ENCODE measurements around the gene VIL1. TPM values are rescaled to one million over a fixed set of nuclear protein-coding genes. Genes with fewer than 3 reads are reported as not detected.

VIL1 gene
- total and polyA plus RNA-seq, 2 of the 13 experiments (the other 11 are each of a cell fraction or from before 2014, with no cell fraction given): 287 to 301 TPM

DNA sequence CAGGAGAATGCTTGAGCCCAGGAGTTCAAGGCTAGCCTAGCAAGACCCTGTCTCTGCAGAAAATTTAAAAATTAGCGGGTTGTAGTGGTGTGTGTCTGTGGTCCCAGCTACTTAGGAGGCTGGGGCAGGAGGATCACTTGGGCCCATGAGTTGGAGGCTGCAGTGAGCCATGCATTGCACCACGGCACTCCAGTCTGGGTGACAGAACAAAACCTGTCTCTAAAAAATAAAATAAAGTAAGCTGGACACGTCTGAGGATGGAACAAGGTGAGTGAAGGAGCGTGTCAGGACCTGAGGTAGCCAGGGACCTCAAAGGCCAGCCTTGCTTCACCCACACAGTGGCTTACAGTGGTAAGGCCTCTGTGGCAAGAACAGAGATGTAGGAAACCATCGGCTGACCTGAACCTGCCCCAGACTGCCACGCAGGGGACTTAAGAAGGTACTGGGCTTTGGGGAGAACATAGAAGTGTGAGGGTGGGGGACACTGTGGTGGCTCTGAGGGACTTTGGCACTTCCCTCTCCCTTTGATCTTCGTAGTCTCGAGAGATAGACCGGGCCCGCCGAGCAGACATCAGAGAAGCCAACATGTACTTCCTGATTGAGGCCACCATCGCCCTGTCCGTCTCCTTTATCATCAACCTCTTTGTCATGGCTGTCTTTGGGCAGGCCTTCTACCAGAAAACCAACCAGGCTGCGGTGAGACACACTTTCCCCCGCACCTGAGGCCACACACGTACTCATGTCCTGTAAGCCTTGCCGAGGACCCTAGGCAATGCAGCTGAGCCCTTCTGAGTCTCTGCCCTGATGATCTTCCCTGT, 29.4 kb upstream of the VIL1 start (continued):
- TF ChIP-seq, protein P1, sequence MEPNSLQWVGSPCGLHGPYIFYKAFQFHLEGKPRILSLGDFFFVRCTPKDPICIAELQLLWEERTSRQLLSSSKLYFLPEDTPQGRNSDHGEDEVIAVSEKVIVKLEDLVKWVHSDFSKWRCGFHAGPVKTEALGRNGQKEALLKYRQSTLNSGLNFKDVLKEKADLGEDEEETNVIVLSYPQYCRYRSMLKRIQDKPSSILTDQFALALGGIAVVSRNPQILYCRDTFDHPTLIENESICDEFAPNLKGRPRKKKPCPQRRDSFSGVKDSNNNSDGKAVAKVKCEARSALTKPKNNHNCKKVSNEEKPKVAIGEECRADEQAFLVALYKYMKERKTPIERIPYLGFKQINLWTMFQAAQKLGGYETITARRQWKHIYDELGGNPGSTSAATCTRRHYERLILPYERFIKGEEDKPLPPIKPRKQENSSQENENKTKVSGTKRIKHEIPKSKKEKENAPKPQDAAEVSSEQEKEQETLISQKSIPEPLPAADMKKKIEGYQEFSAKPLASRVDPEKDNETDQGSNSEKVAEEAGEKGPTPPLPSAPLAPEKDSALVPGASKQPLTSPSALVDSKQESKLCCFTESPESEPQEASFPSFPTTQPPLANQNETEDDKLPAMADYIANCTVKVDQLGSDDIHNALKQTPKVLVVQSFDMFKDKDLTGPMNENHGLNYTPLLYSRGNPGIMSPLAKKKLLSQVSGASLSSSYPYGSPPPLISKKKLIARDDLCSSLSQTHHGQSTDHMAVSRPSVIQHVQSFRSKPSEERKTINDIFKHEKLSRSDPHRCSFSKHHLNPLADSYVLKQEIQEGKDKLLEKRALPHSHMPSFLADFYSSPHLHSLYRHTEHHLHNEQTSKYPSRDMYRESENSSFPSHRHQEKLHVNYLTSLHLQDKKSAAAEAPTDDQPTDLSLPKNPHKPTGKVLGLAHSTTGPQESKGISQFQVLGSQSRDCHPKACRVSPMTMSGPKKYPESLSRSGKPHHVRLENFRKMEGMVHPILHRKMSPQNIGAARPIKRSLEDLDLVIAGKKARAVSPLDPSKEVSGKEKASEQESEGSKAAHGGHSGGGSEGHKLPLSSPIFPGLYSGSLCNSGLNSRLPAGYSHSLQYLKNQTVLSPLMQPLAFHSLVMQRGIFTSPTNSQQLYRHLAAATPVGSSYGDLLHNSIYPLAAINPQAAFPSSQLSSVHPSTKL (CRISPR knock-in tag; IDR thresholded peaks at IDR 0.05): peak; percentile 40; the same call in 1 of the 2 replicates
- TF ChIP-seq ARHGAP35 (CRISPR knock-in tag; IDR thresholded peaks at IDR 0.05; ENCODE audit: borderline replicate concordance): no peak; the same call in 1 of the 2 replicates
- TF ChIP-seq ZNF501 (CRISPR knock-in tag; IDR thresholded peaks at IDR 0.05): peak; percentile 73; the same call in 1 of the 2 replicates
- 0 out of 2 replicates have a peak, but pooled peaks have one; percentile 31 for TF ChIP-seq ZNF891 (CRISPR knock-in tag; IDR thresholded peaks at IDR 0.05)
- TF ChIP-seq PLRG1 (conservative IDR thresholded peaks at IDR 0.05): no peak
- peak; percentile 43; the same call in 1 of the 2 replicates for TF ChIP-seq GABPB1 (CRISPR knock-in tag; IDR thresholded peaks at IDR 0.05)
- TF ChIP-seq ZFAT (CRISPR knock-in tag; conservative IDR thresholded peaks at IDR 0.05): no peak
- TF ChIP-seq, protein P2, sequence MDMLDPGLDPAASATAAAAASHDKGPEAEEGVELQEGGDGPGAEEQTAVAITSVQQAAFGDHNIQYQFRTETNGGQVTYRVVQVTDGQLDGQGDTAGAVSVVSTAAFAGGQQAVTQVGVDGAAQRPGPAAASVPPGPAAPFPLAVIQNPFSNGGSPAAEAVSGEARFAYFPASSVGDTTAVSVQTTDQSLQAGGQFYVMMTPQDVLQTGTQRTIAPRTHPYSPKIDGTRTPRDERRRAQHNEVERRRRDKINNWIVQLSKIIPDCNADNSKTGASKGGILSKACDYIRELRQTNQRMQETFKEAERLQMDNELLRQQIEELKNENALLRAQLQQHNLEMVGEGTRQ (IDR thresholded peaks at IDR 0.05; ENCODE audit: low read depth, low read length): no peak
- TF ChIP-seq, protein P2 (CRISPR knock-in tag; IDR thresholded peaks at IDR 0.05; ENCODE audit: borderline replicate concordance): no peak
- peak; percentile 27; the same call in 1 of the 2 replicates for TF ChIP-seq RARA (CRISPR knock-in tag; IDR thresholded peaks at IDR 0.05)
- TF ChIP-seq, protein P3, sequence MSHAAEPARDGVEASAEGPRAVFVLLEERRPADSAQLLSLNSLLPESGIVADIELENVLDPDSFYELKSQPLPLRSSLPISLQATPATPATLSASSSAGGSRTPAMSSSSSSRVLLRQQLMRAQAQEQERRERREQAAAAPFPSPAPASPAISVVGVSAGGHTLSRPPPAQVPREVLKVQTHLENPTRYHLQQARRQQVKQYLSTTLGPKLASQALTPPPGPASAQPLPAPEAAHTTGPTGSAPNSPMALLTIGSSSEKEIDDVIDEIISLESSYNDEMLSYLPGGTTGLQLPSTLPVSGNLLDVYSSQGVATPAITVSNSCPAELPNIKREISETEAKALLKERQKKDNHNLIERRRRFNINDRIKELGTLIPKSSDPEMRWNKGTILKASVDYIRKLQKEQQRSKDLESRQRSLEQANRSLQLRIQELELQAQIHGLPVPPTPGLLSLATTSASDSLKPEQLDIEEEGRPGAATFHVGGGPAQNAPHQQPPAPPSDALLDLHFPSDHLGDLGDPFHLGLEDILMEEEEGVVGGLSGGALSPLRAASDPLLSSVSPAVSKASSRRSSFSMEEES (CRISPR knock-in tag; IDR thresholded peaks at IDR 0.05): peak; percentile 33; the same call in 1 of the 2 replicates
- TF ChIP-seq, protein P4, sequence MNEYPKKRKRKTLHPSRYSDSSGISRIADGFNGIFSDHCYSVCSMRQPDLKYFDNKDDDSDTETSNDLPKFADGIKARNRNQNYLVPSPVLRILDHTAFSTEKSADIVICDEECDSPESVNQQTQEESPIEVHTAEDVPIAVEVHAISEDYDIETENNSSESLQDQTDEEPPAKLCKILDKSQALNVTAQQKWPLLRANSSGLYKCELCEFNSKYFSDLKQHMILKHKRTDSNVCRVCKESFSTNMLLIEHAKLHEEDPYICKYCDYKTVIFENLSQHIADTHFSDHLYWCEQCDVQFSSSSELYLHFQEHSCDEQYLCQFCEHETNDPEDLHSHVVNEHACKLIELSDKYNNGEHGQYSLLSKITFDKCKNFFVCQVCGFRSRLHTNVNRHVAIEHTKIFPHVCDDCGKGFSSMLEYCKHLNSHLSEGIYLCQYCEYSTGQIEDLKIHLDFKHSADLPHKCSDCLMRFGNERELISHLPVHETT (CRISPR knock-in tag; conservative IDR thresholded peaks at IDR 0.05): 0 out of 2 replicates have a peak, but pooled peaks have one; percentile 39
- no peak for TF ChIP-seq NR2F2 (IDR thresholded peaks at IDR 0.05; ENCODE audit: borderline replicate concordance, low read depth)

All from HepG2 (cell line).